ENCODE data around the gene MAST3. TPM values are rescaled to one million over a fixed set of nuclear protein-coding genes. Genes with fewer than 3 reads are reported as not detected.

MAST3 gene
- total RNA-seq, 1 experiment from 2014 or later = 10.4 TPM

DNA sequence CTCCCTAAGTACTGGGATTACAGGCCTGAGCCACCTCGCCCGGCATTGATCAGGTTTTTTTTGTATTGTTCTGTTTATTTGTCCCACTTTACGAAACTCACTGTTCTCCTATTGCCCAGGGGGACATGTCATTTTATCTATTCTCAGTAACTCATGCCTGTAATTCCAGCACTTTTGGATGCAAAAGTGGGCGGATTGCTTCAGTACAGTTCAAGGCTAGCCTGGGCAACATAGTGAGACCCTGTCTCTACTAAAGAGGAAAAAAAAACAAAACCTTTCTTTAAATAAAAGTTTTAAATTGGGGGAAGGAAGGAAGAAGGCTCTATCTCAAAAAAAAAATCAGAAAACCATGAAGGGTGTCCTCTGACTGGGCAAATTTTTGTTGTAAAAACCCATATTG is 92.7 kb downstream of the MAST3 start:
- Histone ChIP-seq H3T11ph (ENCODE audit: low read length) (no peak overlapping the region), H3K79me1 (ENCODE audit: insufficient read depth, low read depth, low read length, poor library complexity, severe bottlenecking) (peaks cover 6% of the 10 kb centered on the region), H3K9me3 (ENCODE audit: control insufficient read depth, low read depth, low read length) (no peaks in the 10 kb centered on the region), H3K56ac (ENCODE audit: insufficient read length, low read depth, low read length) (no peak overlapping the region), H2BK15ac (ENCODE audit: low read depth, low read length) (no peak overlapping the region), H2AFZ (ENCODE audit: low read length) (no peak overlapping the region), H2BK5ac (ENCODE audit: insufficient read length, low read length) (no peak overlapping the region), H3K23me2 (ENCODE audit: insufficient read length, low read depth, low read length, poor library complexity, severe bottlenecking) (peaks cover 8% of the 10 kb centered on the region), H3K4ac (ENCODE audit: low read depth, low read length) (no peak overlapping the region), H3K4me1 (ENCODE audit: insufficient read depth, low read length) (peaks cover 2% of the 10 kb centered on the region; the same call in 1 of the 2 replicates), H2BK20ac (ENCODE audit: low read depth, low read length, poor library complexity, severe bottlenecking) (no peak overlapping the region), H2BK120ac (ENCODE audit: low read depth, low read length, poor library complexity, severe bottlenecking) (no peak overlapping the region), H3K18ac (ENCODE audit: insufficient read length, low read depth, low read length) (no peak overlapping the region), H2BK12ac (ENCODE audit: insufficient read length, low read depth, low read length) (no peak overlapping the region), H4K91ac (ENCODE audit: insufficient read length, low read depth, low read length) (no peak overlapping the region), H3K23ac (ENCODE audit: insufficient read length, low read depth, low read length) (no peak overlapping the region), H3K14ac (ENCODE audit: insufficient read depth, low read length) (no peak overlapping the region), H3K27ac (ENCODE audit: insufficient read length, low read depth, low read length) (no peak overlapping the region), H3K9ac (ENCODE audit: extremely low read depth, insufficient read length, low read length) (no peak overlapping the region), H4K8ac (replicated peaks; ENCODE audit: insufficient read length, low read depth, low read length) (no peak overlapping the region), H3K79me2 (ENCODE audit: insufficient read depth, low read length) (peaks cover 2% of the 10 kb centered on the region; the same call in 1 of the 2 replicates), H4K5ac (ENCODE audit: insufficient read length, low read depth, low read length) (no peak overlapping the region), H2AK5ac (ENCODE audit: insufficient read length, low read length) (no peak overlapping the region), H3K27me3 (ENCODE audit: insufficient read depth, low read length) (no peaks in the 10 kb centered on the region), H4K20me1 (ENCODE audit: control insufficient read depth, insufficient read depth, insufficient read length) (no peaks in the 10 kb centered on the region), H3K4me2 (ENCODE audit: insufficient read depth, insufficient read length, low read length) (no peak overlapping the region)
- H3K4me1 Mint-ChIP-seq = peaks cover 22 to 25% of the 10 kb centered on the region in 2 experiments
- TF ChIP-seq, protein P1, sequence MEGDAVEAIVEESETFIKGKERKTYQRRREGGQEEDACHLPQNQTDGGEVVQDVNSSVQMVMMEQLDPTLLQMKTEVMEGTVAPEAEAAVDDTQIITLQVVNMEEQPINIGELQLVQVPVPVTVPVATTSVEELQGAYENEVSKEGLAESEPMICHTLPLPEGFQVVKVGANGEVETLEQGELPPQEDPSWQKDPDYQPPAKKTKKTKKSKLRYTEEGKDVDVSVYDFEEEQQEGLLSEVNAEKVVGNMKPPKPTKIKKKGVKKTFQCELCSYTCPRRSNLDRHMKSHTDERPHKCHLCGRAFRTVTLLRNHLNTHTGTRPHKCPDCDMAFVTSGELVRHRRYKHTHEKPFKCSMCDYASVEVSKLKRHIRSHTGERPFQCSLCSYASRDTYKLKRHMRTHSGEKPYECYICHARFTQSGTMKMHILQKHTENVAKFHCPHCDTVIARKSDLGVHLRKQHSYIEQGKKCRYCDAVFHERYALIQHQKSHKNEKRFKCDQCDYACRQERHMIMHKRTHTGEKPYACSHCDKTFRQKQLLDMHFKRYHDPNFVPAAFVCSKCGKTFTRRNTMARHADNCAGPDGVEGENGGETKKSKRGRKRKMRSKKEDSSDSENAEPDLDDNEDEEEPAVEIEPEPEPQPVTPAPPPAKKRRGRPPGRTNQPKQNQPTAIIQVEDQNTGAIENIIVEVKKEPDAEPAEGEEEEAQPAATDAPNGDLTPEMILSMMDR (conservative IDR thresholded peaks at IDR 0.05) = no peak
- WGBS (ENCODE audit: extremely low coverage, insufficient read length, low lambda C conversion rate) = no CpG with 5 or more reads among the region's 4 CpGs
- H3K4me3 Mint-ChIP-seq = no peak overlapping the region; a peak in 1 of 5 replicates
- H3K9me3 Mint-ChIP-seq = no peaks in the 10 kb centered on the region; a peak in 1 of 5 replicates
- DNase-seq = no peak
- peaks cover 0 to 5% (median 4%) of the 10 kb centered on the region in 3 experiments; a peak in 2 of 7 replicates for H3K36me3 Mint-ChIP-seq (ENCODE audit: insufficient read depth in 1 of 3, low read depth in 3 of 3)
- H3K27me3 Mint-ChIP-seq (ENCODE audit: low read depth) = no peaks in the 10 kb centered on the region; the same call in 1 of the 2 replicates
- peak overlapping the region in 1 of 3 experiments; percentile 62; a peak in 1 of 7 replicates for H3K27ac Mint-ChIP-seq

Measured in H9 (cell line).